Cardiac septum (tissue), 1 donor: Measurements from ENCODE around the gene CLNK. TPM values are rescaled to one million over a fixed set of nuclear protein-coding genes. Genes with fewer than 3 reads are reported as not detected.

ENCODE experiments used
- DNase-seq: peaks from one replicate; pipeline ENCODE4 v3.0.0-alpha.2; 2020; ENCODE audit warnings: low spot score
- intact Hi-C: fragments of 100-400 bp; cut with DNase I; formaldehyde crosslinking; loops from one replicate; pipeline ENCODE4 v1.14.0; 2022
- total RNA-seq: library from RNA; stranded (reverse); fragmentation: NEBNext Ultra II Directional; extraction: Animal tissue kit (Norgen Biotek cat#: 25700); gene quantifications from one replicate; pipeline ENCODE4 v1.2.1, GENCODE V29; 2021
- donor health status: DM: no; HTN: no; CAD: no.

The CLNK gene
- total RNA-seq, 1 donor from 2014 or later = not detected

GRCh38 chr4:10490996-10491395 is 193.6 kb downstream of the CLNK start:
- intact Hi-C loops = no loop called here
- no peak for DNase-seq

- intact Hi-C loops = no loop called here
- DNase-seq = no peak
Observed at GRCh38 chr4:10482913-10483312, 201.7 kb downstream of the CLNK start.

- intact Hi-C loops = no loop called here
- DNase-seq = no peak
Observed at GRCh38 chr4:10480616-10481015, 204.0 kb downstream of the CLNK start.

DNA sequence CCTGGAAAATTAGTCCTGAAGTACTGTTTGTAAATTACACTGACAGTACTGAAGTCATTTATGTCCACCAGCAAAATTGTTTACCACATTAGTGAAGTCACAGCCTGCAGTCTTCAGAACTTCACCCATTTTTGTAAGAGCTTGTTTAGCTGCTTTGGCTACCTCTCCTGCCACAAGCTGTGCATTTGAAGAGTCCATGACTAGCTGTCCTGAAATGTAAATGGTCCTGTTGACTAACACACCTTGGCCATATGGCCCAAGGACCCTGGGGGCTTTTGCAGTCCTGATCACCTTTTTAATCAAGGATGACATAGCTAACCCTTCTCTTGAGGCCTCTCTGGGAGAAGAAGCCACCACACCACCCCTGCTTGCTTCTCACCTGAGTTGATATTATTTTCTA is 205.9 kb downstream of the CLNK start:
- no peak for DNase-seq
- intact Hi-C loops = no loop called here

- intact Hi-C loops = no loop called here
- DNase-seq = no peak
Observed at GRCh38 chr4:10470505-10470904, 214.1 kb downstream of the CLNK start.

- DNase-seq = no peak
- intact Hi-C loops = no loop called here
Observed at GRCh38 chr4:10466161-10466560, 218.4 kb downstream of the CLNK start.

- intact Hi-C loops = no loop called here
- DNase-seq = no peak
Observed at GRCh38 chr4:10462876-10463275, 221.7 kb downstream of the CLNK start.

DNA sequence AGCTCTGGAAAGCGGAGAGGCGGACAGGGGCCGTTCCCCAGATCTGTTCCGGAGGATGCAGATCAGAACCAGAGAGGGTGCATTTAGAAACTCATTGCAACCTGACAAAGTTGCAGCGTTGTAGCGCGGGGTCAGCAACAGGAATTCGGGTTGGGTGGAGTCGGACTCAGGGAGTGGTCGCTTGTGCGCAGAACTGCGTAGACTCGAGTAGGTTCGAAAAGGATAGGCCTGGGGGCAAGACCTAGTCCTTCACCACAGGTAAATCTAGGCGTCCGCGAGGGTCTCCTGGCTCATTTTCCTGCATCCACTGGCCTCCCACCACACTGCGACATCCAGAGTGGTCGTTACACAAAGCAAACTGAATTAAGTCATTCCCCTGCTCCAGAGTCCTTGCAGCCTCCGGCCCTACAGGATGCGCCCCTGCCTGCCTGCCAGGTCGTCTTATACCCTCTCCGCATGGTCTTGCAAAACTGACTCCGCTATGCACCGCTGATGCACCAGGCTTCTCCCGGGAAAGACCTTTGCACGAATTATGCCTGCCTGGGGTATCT is 222.6 kb downstream of the CLNK start:
- no peak for DNase-seq
- intact Hi-C loops = no loop called here

GRCh38 chr4:10461091-10461849 is 223.3 kb downstream of the CLNK start:
- intact Hi-C loops = no loop called here
- peak; percentile 85 for DNase-seq

DNA sequence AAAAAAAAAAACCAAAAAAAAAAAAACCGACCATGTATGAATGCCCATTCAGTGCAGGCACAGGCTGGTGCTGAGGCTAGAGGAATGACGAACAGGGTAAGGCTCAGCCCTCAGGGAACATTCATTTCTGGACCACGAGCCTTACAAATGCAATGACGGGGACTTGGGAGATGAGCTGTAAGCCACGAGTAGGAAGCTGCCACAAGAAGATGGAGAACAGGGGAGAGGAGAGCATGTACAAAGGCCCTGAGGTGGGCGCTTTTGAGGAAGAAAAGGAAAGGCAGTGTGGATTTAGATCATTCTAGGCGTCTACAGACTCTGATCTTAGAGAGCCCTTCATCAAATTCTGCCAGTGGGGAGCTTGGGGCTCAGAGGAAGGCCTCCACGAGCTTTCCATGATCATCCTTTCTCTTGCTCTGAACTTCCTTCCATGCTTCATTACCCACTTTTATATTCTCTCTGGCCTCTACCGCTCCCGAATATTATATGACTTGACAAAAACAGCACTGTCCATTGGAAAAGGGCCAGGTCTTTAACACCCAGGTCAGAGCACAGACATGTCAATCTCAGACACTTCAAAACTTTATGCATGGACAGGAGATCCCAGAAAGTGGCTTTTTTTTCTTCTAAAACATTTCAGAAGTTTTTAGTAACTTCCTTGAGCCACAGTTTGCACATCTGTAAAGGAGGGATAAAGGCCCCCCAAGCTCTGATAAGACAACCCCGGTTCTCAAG is 224.1 kb downstream of the CLNK start:
- intact Hi-C loops = no loop called here
- no peak for DNase-seq

DNA sequence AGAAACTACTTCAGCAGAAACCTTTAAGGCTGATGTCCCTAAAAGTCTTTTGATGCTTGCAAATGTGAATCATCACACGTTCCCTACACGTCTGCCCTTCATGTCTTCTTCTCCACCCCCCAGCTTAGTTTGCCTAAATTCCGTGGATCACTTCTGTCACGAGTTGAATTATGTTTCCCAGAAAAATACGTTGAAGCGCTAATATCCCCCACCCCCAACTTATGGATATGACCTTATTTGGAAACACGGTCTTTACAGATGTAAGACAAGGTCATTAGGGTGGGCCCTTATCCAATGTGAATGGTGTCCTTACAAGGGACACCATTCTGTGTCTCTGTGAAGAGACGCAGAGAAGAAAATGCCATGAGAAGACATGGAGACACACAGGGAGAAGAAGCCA is 225.3 kb downstream of the CLNK start:
- intact Hi-C loops = loop anchor here (5.0 kb wide), 1 partner anchor 297 kb away; no protein-coding TSS in a partner anchor

GRCh38 chr4:10458177-10458576 is 226.4 kb downstream of the CLNK start:
- intact Hi-C loops = loop anchor here (5.0 kb wide), 1 partner anchor 296 kb away; no protein-coding TSS in a partner anchor

More for the DNA sequence above, 225.3 kb downstream of the CLNK start:
- DNase-seq = no peak

DNA sequence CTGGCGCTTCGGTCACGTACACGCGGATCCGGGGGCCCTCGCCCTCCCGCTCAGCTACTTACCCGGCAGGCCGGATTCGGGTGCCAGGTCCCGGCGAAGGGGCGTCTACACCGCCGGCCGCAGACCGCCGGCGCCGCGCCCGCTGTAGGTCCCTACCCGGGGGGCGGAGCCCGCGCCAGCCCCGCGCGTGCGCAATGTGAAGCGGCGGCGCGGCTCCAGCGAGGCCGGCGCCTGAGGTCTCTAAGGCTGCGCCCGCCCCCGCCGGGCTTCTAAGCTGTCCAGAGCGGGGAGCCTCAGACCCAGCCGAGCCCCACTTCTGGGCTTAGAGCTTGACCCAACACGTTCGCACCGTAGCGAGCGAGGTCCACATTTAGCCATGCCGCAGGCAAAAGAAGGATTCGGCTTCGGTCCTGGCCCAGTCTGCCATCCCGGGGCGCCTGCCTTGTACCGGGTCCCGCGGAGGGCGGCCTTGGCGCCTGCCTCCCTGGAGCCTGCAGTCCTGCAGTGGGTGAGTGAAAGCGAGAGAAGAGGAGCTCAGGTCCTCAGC is 227.2 kb downstream of the CLNK start, which contains the start of gene ZNF518B:
TSS of gene ZNF518B (minus strand) at position 172 of the 547 bp plus-strand sequence. CDS start 11,098 bp downstream, outside the sequence.
- intact Hi-C loops = loop anchor here (5.0 kb wide), 1 partner anchor 295 kb away; no protein-coding TSS in a partner anchor

More at GRCh38 chr4:10458177-10458576, 226.4 kb downstream of the CLNK start:
- no peak for DNase-seq

DNA sequence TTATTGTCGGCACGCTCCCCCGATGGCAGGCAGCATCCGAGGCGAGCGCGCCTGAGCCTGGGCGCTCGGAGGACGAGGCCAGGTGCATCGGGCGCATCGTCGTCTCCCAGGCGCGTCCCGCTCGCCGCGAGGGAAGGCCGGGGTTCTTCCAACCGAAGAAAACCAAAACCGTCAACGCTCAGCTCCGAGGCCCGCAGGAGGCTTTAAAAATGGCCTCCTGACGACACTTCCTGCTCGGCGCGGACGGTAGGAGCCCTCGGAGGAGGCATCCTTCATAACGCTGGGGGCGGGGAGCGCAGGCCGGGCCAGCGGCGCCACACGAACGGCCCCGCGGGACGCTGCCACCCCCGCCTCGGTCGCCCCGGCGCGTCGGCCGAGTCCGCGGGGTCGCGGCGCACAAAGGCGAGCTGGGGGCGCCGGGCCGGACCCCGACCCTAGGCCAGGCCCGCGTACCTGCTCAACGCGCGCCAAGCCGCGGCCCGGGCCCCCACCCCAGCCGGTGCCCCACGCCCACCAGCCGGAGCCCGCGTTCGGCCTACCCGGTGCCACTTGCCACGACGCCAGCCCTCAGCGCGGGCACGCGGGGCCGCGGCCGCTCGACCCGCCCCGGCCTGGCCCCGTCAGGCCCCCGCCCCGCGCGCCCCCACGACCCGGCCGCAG is 227.8 kb downstream of the CLNK start:
- no peak for DNase-seq
- intact Hi-C loops = loop anchor here (5.0 kb wide), 1 partner anchor 294 kb away; no protein-coding TSS in a partner anchor

More for the DNA sequence above, 227.2 kb downstream of the CLNK start, which contains the start of gene ZNF518B:
- peak; percentile 87 for DNase-seq

DNA sequence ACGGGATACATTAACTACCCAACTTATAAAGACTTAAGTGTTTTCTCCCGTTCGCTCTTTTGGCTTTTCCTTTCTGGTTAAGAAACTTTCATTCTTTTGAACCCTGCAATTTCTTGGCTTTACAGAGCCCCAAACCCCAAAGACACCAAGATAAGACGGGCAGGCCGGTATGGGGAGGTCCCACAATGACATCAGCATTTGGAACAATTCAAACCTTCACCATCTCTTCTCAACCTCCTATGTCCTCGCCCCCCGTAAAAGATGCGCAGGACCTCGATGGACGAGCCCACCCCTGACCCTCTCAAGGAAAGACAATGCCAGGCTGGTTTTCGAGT is 228.3 kb downstream of the CLNK start:
- intact Hi-C loops = loop anchor here (5.0 kb wide), 1 partner anchor 294 kb away; no protein-coding TSS in a partner anchor
- DNase-seq = no peak

GRCh38 chr4:10455133-10455532 is 229.4 kb downstream of the CLNK start:
- DNase-seq = no peak

GRCh38 chr4:10454726-10455125 is 229.8 kb downstream of the CLNK start:
- intact Hi-C loops = loop anchor here (5.0 kb wide), 1 partner anchor 292 kb away; no protein-coding TSS in a partner anchor
- DNase-seq = no peak

More at GRCh38 chr4:10455133-10455532, 229.4 kb downstream of the CLNK start:
- intact Hi-C loops = loop anchor here (5.0 kb wide), 1 partner anchor 293 kb away; no protein-coding TSS in a partner anchor

DNA sequence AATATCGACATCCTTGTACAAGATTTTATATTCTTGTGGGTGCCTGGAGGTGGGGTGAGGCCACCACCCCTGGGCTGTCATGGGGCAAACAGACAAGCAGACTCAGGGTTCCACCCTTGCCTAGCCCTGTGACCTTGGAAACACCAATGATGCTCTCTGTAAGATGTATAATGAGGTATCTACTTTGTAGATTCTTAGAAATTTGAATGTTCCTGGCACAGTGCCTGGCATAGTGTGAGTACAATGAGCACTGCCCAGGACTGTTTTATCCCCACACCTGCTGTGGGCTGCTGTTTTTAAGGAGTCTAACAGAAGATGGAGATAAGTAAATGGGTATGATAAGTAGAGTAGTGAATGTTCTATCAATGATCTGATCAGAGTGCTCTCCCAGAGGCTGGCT is 230.4 kb downstream of the CLNK start:
- intact Hi-C loops = no loop called here
- DNase-seq = no peak

GRCh38 chr4:10448991-10449390 is 235.6 kb downstream of the CLNK start:
- intact Hi-C loops = no loop called here
- DNase-seq = no peak
